Neural progenitor cell (in vitro differentiated cells): ENCODE measurements around the gene EGFLAM. TPM values are rescaled to one million over a fixed set of nuclear protein-coding genes. Genes with fewer than 3 reads are reported as not detected.

Experiments used
- DNase-seq: peaks from one replicate; pipeline ENCODE4 v3.0.0-alpha.2; 2016; ENCODE audit warnings: low spot score
- H2AFZ ChIP-seq: fragments of 200-600 bp; sonication (generic); replicated peaks from 2 replicates; pipeline ENCODE4 v1.6.1; 2016; ENCODE audit warnings: antibody characterized with exemption
- H3F3A ChIP-seq: fragments of 200-600 bp; sonication (generic); 2 replicates; pipeline ENCODE4 v1.6.1; 2016; ENCODE audit warnings: antibody characterized with exemption, low read depth
- H3K27ac ChIP-seq: fragments of 200-600 bp; sonication (generic); 2 replicates; pipeline ENCODE4 v1.5.1; 2016; ENCODE audit warnings: mild to moderate bottlenecking
- H3K27me3 ChIP-seq: fragments of 200-600 bp; sonication (generic); 2 replicates; pipeline ENCODE4 v1.6.1; 2016; ENCODE audit warnings: mild to moderate bottlenecking, moderate library complexity
- H3K36me3 ChIP-seq: fragments of 200-600 bp; sonication (generic); 2 replicates; pipeline ENCODE4 v1.5.1; 2016
- H3K4me1 ChIP-seq: fragments of 200-600 bp; sonication (generic); 2 replicates; pipeline ENCODE4 v1.6.1; 2016; ENCODE audit warnings: mixed run types
- H3K4me2 ChIP-seq: fragments of 200-600 bp; sonication (generic); 2 replicates; pipeline ENCODE4 v1.6.1; 2016
- H3K4me3 ChIP-seq: fragments of 200-600 bp; sonication (generic); 2 replicates; pipeline ENCODE4 v1.5.1; 2016
- H3K79me2 ChIP-seq: fragments of 200-600 bp; sonication (generic); 2 replicates; pipeline ENCODE4 v1.6.1; 2016; ENCODE audit warnings: low read depth
- H3K9ac ChIP-seq: fragments of 200-600 bp; sonication (generic); 2 replicates; pipeline ENCODE4 v1.6.1; 2016
- H3K9me3 ChIP-seq: fragments of 200-600 bp; sonication (generic); 2 replicates; pipeline ENCODE4 v1.5.1; 2016; ENCODE audit warnings: low read depth
- H4K20me1 ChIP-seq: fragments of 200-600 bp; sonication (generic); 2 replicates; pipeline ENCODE4 v1.6.1; 2016; ENCODE audit warnings: low read depth
- H3K27ac Mint-ChIP-seq: 3 replicates; pipeline ENCODE4 v1.8.0; 2021; ENCODE audit warnings: mixed read lengths
- H3K27me3 Mint-ChIP-seq: 2 replicates; pipeline ENCODE4 v1.8.0; 2022; ENCODE audit warnings: low read depth, mild to moderate bottlenecking, inconsistent platforms, moderate library complexity, mixed read lengths; ENCODE audit not compliant: insufficient read depth
- H3K36me3 Mint-ChIP-seq: 3 replicates; pipeline ENCODE4 v1.8.0; 2021; ENCODE audit warnings: mixed read lengths
- H3K4me1 Mint-ChIP-seq: 3 replicates; pipeline ENCODE4 v1.8.0; 2021; ENCODE audit warnings: mixed read lengths
- H3K4me3 Mint-ChIP-seq: 3 replicates; pipeline ENCODE4 v1.8.0; 2021; ENCODE audit warnings: mild to moderate bottlenecking, moderate library complexity, mixed read lengths
- H3K9me3 Mint-ChIP-seq: 3 replicates; pipeline ENCODE4 v1.8.0; 2020; ENCODE audit warnings: mixed read lengths
- EZH2 ChIP-seq: fragments of 200-600 bp; sonication (generic); IDR thresholded peaks from 2 replicates; pipeline ENCODE4 v1.6.1; 2017; ENCODE audit warnings: antibody characterized with exemption, mild to moderate bottlenecking, moderate library complexity
- EZH2phosphoT487 ChIP-seq: fragments of 200-600 bp; sonication (generic); IDR thresholded peaks from 2 replicates; pipeline ENCODE4 v1.6.1; 2017; ENCODE audit warnings: antibody characterized with exemption
- total RNA-seq: library from RNA; depleted of rRNA; stranded (reverse); fragments of >200 nt; gene quantifications from 2 replicates; pipeline ENCODE4 v1.2.3, GENCODE V29; 2015; ENCODE audit warnings: low replicate concordance
- TF ChIP-seq, protein P1 (sequence below): fragments of 200-600 bp; sonication (generic); IDR thresholded peaks from 2 replicates; pipeline ENCODE4 v1.5.1; 2017; ENCODE audit warnings: antibody characterized with exemption, mild to moderate bottlenecking

Gene EGFLAM
- total RNA-seq, 1 donor from 2014 or later: 0.69 TPM

GRCh38 chr5:38445374-38446028 lies 187.1 kb downstream of the EGFLAM start:
- TF ChIP-seq EZH2phosphoT487 (no peak), EZH2 (no peak)
- TF ChIP-seq, protein P1, sequence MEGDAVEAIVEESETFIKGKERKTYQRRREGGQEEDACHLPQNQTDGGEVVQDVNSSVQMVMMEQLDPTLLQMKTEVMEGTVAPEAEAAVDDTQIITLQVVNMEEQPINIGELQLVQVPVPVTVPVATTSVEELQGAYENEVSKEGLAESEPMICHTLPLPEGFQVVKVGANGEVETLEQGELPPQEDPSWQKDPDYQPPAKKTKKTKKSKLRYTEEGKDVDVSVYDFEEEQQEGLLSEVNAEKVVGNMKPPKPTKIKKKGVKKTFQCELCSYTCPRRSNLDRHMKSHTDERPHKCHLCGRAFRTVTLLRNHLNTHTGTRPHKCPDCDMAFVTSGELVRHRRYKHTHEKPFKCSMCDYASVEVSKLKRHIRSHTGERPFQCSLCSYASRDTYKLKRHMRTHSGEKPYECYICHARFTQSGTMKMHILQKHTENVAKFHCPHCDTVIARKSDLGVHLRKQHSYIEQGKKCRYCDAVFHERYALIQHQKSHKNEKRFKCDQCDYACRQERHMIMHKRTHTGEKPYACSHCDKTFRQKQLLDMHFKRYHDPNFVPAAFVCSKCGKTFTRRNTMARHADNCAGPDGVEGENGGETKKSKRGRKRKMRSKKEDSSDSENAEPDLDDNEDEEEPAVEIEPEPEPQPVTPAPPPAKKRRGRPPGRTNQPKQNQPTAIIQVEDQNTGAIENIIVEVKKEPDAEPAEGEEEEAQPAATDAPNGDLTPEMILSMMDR: no peak
- Histone ChIP-seq H3F3A (no peaks in the 10 kb centered on the region), H3K9ac (no peak overlapping the region), H2AFZ (no peak overlapping the region), H3K36me3 (no peaks in the 10 kb centered on the region), H3K9me3 (no peaks in the 10 kb centered on the region), H4K20me1 (no peaks in the 10 kb centered on the region), H3K4me1 (no peaks in the 10 kb centered on the region), H3K4me3 (no peak overlapping the region), H3K79me2 (no peaks in the 10 kb centered on the region), H3K4me2 (no peak overlapping the region), H3K27me3 (no peaks in the 10 kb centered on the region), H3K27ac (no peak overlapping the region)
- no peak overlapping the region for H3K4me3 Mint-ChIP-seq
- H3K4me1 Mint-ChIP-seq: peaks cover 2% of the 10 kb centered on the region
- H3K27ac Mint-ChIP-seq: no peak overlapping the region
- no peaks in the 10 kb centered on the region for H3K36me3 Mint-ChIP-seq
- H3K27me3 Mint-ChIP-seq: peaks cover 2% of the 10 kb centered on the region
- H3K9me3 Mint-ChIP-seq: no peaks in the 10 kb centered on the region
- DNase-seq: no peak

- TF ChIP-seq EZH2phosphoT487 (no peak), EZH2 (no peak)
- TF ChIP-seq, protein P1: no peak
- no peak overlapping the region for H3K4me3 Mint-ChIP-seq
- no peaks in the 10 kb centered on the region for H3K36me3 Mint-ChIP-seq
- H3K27me3 Mint-ChIP-seq: peaks cover 4% of the 10 kb centered on the region
- no peak overlapping the region for H3K4me3 ChIP-seq
- H3K9me3 Mint-ChIP-seq: no peaks in the 10 kb centered on the region
- H3K27me3 ChIP-seq: no peaks in the 10 kb centered on the region
- no peak overlapping the region for H3K9ac ChIP-seq
- DNase-seq: no peak
- H3K4me1 ChIP-seq: no peaks in the 10 kb centered on the region
- no peaks in the 10 kb centered on the region for H3K9me3 ChIP-seq
- H3K27ac ChIP-seq: no peak overlapping the region
- H3K27ac Mint-ChIP-seq: no peak overlapping the region
- H4K20me1 ChIP-seq: no peaks in the 10 kb centered on the region
- no peaks in the 10 kb centered on the region for H3F3A ChIP-seq
- H3K4me1 Mint-ChIP-seq: peaks cover 2% of the 10 kb centered on the region
- no peak overlapping the region for H2AFZ ChIP-seq
- no peak overlapping the region for H3K4me2 ChIP-seq
- H3K79me2 ChIP-seq: no peaks in the 10 kb centered on the region
- no peaks in the 10 kb centered on the region for H3K36me3 ChIP-seq
Observed at GRCh38 chr5:38446029-38446522, 187.7 kb downstream of the EGFLAM start.

DNA sequence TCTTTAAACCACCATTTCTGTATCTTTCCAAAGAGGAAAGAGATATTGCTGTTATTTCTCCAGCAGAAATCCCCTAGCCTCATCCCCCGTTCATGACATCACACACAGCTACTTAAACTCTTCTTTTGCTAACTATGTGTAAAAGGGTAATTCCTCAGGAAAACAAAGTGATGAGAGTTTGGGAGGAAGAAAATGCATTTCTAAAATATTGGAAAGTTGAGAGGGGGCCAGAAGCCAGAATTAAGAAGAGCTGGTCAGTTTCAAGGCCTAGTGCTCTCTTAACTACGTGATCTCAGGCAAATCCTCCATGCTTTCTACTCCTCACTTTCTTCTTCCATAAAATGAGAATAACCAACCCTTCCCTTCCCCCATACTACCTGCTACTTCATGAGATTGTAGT lies 188.7 kb downstream of the EGFLAM start:
- H3K79me2 ChIP-seq: no peaks in the 10 kb centered on the region
- no peak overlapping the region for H3K27ac Mint-ChIP-seq
- no peaks in the 10 kb centered on the region for H3K9me3 Mint-ChIP-seq
- H3F3A ChIP-seq: no peaks in the 10 kb centered on the region
- peaks cover 5% of the 10 kb centered on the region for H3K27me3 Mint-ChIP-seq
- DNase-seq: no peak
- no peak overlapping the region for H3K9ac ChIP-seq
- H3K27ac ChIP-seq: no peak overlapping the region
- no peaks in the 10 kb centered on the region for H3K36me3 Mint-ChIP-seq
- no peak overlapping the region for H3K4me2 ChIP-seq
- no peaks in the 10 kb centered on the region for H3K4me1 Mint-ChIP-seq
- no peaks in the 10 kb centered on the region for H3K4me1 ChIP-seq
- no peak overlapping the region for H3K4me3 ChIP-seq
- H2AFZ ChIP-seq: no peak overlapping the region
- no peaks in the 10 kb centered on the region for H3K9me3 ChIP-seq
- H4K20me1 ChIP-seq: no peaks in the 10 kb centered on the region
- no peaks in the 10 kb centered on the region for H3K27me3 ChIP-seq
- H3K36me3 ChIP-seq: no peaks in the 10 kb centered on the region
- TF ChIP-seq EZH2phosphoT487 (no peak), EZH2 (no peak)
- TF ChIP-seq, protein P1: no peak
- no peak overlapping the region for H3K4me3 Mint-ChIP-seq
